Measurements from ENCODE around the gene WBP1. TPM values are rescaled to one million over a fixed set of nuclear protein-coding genes. Genes with fewer than 3 reads are reported as not detected.
A peak's percentile ranks its signal among the peaks of the same experiment; 100 is the strongest.

The WBP1 gene
- total RNA-seq, 2 donors from 2014 or later: 27.4 to 47.1 TPM

GRCh38 chr2:74499267-74499939 is 41.2 kb downstream of the WBP1 start, which contains the start of gene LBX2:
Gene LBX2, minus strand, starts transcription at chr2:74499603. Its CDS starts 66 bp downstream, at chr2:74499537.
- peak within 1 kb of the TSS in 1 of 2 donors; percentile 37 for H3K27ac ChIP-seq
- no peak for DNase-seq (ENCODE audit: low spot score)

GRCh38 chr2:74499940-74500577 is 41.8 kb downstream of the WBP1 start:
- no peak for TF ChIP-seq CTCF (IDR thresholded peaks at IDR 0.05)
- H3K27ac ChIP-seq: no peak overlapping the region
- H3K9me3 ChIP-seq: no peaks in the 10 kb centered on the region
- no peak for DNase-seq (ENCODE audit: low spot score)
- H3K36me3 ChIP-seq: peaks cover 6% of the 10 kb centered on the region
- H3K4me1 ChIP-seq (ENCODE audit: control insufficient read depth in 1 of 2, low read depth in 2 of 2): peaks cover 16 to 41% of the 10 kb centered on the region in 2 donors
- ATAC-seq (ENCODE audit: insufficient number of reproducible peaks, low FRiP score, low read depth): no peak
- H3K27me3 ChIP-seq (replicated peaks; ENCODE audit: insufficient read depth): peaks cover 6% of the 10 kb centered on the region
- no peak overlapping the region for H3K4me3 ChIP-seq

More at GRCh38 chr2:74499267-74499939, 41.2 kb downstream of the WBP1 start, which contains the start of gene LBX2:
- Histone ChIP-seq H3K9me3 (no peaks in the 10 kb centered on the region), H3K36me3 (no peaks in the 10 kb centered on the region), H3K27me3 (replicated peaks; ENCODE audit: insufficient read depth) (peaks cover 6% of the 10 kb centered on the region), H3K4me3 (peak within 1 kb of the TSS; percentile 65), H3K4me1 (ENCODE audit: control insufficient read depth in 1 of 2, low read depth in 2 of 2) (peaks cover 16 to 41% of the 10 kb centered on the region in 2 donors)
- no peak for TF ChIP-seq CTCF (IDR thresholded peaks at IDR 0.05)
- no peak for ATAC-seq (ENCODE audit: insufficient number of reproducible peaks, low FRiP score, low read depth)

GRCh38 chr2:74500578-74500946 is 42.3 kb downstream of the WBP1 start:
- Histone ChIP-seq H3K9me3 (no peaks in the 10 kb centered on the region), H3K27ac (no peak overlapping the region), H3K36me3 (peaks cover 11% of the 10 kb centered on the region), H3K27me3 (replicated peaks; ENCODE audit: insufficient read depth) (peaks cover 6% of the 10 kb centered on the region), H3K4me3 (no peak overlapping the region), H3K4me1 (ENCODE audit: control insufficient read depth in 1 of 2, low read depth in 2 of 2) (peaks cover 16 to 43% of the 10 kb centered on the region in 2 donors)
- no peak for ATAC-seq (ENCODE audit: insufficient number of reproducible peaks, low FRiP score, low read depth)
- TF ChIP-seq CTCF (IDR thresholded peaks at IDR 0.05): no peak
- no peak for DNase-seq (ENCODE audit: low spot score)

- TF ChIP-seq CTCF (IDR thresholded peaks at IDR 0.05): no peak
- peaks cover 16% of the 10 kb centered on the region for H3K36me3 ChIP-seq
- H3K27ac ChIP-seq: no peak overlapping the region
- H3K9me3 ChIP-seq: no peaks in the 10 kb centered on the region
- no peak for DNase-seq (ENCODE audit: low spot score)
- H3K27me3 ChIP-seq (replicated peaks; ENCODE audit: insufficient read depth): peaks cover 6% of the 10 kb centered on the region
- no peak overlapping the region for H3K4me3 ChIP-seq
- peaks cover 21 to 53% of the 10 kb centered on the region in 2 donors for H3K4me1 ChIP-seq (ENCODE audit: control insufficient read depth in 1 of 2, low read depth in 2 of 2)
- no peak for ATAC-seq (ENCODE audit: insufficient number of reproducible peaks, low FRiP score, low read depth)
Measured at GRCh38 chr2:74501335-74502071, 43.3 kb downstream of the WBP1 start.

GRCh38 chr2:74502147-74502719 is 44.0 kb downstream of the WBP1 start:
- H3K36me3 ChIP-seq: peaks cover 16% of the 10 kb centered on the region
- peaks cover 6% of the 10 kb centered on the region for H3K27me3 ChIP-seq (replicated peaks; ENCODE audit: insufficient read depth)
- peak overlapping the region; percentile 80 for H3K4me3 ChIP-seq
- no peak overlapping the region for H3K27ac ChIP-seq
- no peak for DNase-seq (ENCODE audit: low spot score)
- ATAC-seq (ENCODE audit: insufficient number of reproducible peaks, low FRiP score, low read depth): no peak
- H3K9me3 ChIP-seq: no peaks in the 10 kb centered on the region
- TF ChIP-seq CTCF (IDR thresholded peaks at IDR 0.05): no peak
- peaks cover 25 to 57% of the 10 kb centered on the region in 2 donors for H3K4me1 ChIP-seq (ENCODE audit: control insufficient read depth in 1 of 2, low read depth in 2 of 2)
